H1 (cell line): ENCODE data around the gene PTTG1IP2. TPM values are rescaled to one million over a fixed set of nuclear protein-coding genes. Genes with fewer than 3 reads are reported as not detected.

Source experiments
- CTCF ChIA-PET: fragments of 300-600 bp; sonication (Branson Sonifier 250); formaldehyde crosslinking; loops from one replicate; lab custom pipeline; 2021; ENCODE audit not compliant: partially characterized antibody; lab: Charles Lee
- POLR2A ChIA-PET: fragments of 300-600 bp; sonication (Branson Sonifier 250); formaldehyde crosslinking; loops from one replicate; lab custom pipeline; 2021; ENCODE audit warnings: inconsistent platforms; ENCODE audit not compliant: partially characterized antibody; lab: Charles Lee
- DNase-seq, 2 experiments: peaks; one replicate each; pipeline versions ENCODE4 v3.0.0 to v3.0.0-alpha.2; 2010 to 2022; ENCODE audit warnings: low spot score in 2 of 2, low read depth in 1 of 2, mixed read lengths in 1 of 2
- FAIRE-seq: peaks from 2 replicates; lab custom pipeline; 2011; peaks lifted over from hg19 to GRCh38; lab: Jason Lieb, UNC
- H2AFZ ChIP-seq: 2 replicates; pipeline ENCODE4 v1.8.1; 2012; ENCODE audit warnings: low read length, inconsistent platforms
- H2AK5ac ChIP-seq: 2 replicates; pipeline ENCODE4 v1.6.1; 2013; ENCODE audit warnings: low read depth, low read length
- H2BK120ac ChIP-seq: replicated peaks from 2 replicates; pipeline ENCODE3; 2013; ENCODE audit warnings: low read depth, low read length, inconsistent platforms
- H2BK12ac ChIP-seq: 2 replicates; pipeline ENCODE4 v1.6.1; 2013; ENCODE audit warnings: low read depth, low read length
- H2BK15ac ChIP-seq: 2 replicates; pipeline ENCODE4 v1.6.1; 2013; ENCODE audit warnings: low read length
- H2BK20ac ChIP-seq: 2 replicates; pipeline ENCODE4 v1.6.1; 2013; ENCODE audit warnings: low read length
- H2BK5ac ChIP-seq: 2 replicates; pipeline ENCODE4 v1.6.1; 2013; ENCODE audit warnings: low read depth, low read length
- H3K14ac ChIP-seq: 2 replicates; pipeline ENCODE4 v1.6.1; 2013; ENCODE audit warnings: inconsistent platforms; ENCODE audit not compliant: insufficient read length
- H3K18ac ChIP-seq: 2 replicates; pipeline ENCODE4 v1.6.1; 2013; ENCODE audit warnings: low read length; ENCODE audit errors: extremely low read depth
- H3K23ac ChIP-seq: 2 replicates; pipeline ENCODE4 v1.6.1; 2013; ENCODE audit warnings: inconsistent platforms; ENCODE audit not compliant: insufficient read length
- H3K23me2 ChIP-seq: 2 replicates; pipeline ENCODE4 v1.6.1; 2013; ENCODE audit warnings: low read depth, low read length
- H3K27ac ChIP-seq: 2 replicates; pipeline ENCODE4 v1.6.1; 2011; ENCODE audit warnings: low read depth, low read length, inconsistent platforms
- H3K27me3 ChIP-seq, 4 experiments: replicated peaks in 1 of 4; 1 replicate in 1 of 4; 2 replicates in 3 of 4; pipeline versions ENCODE4 v1.6.1 to v1.8.1; 2011 to 2013; ENCODE audit warnings: low read length in 3 of 4, mild to moderate bottlenecking in 3 of 4, inconsistent platforms in 2 of 4, mixed read lengths in 2 of 4, moderate library complexity in 1 of 4; ENCODE audit not compliant: control insufficient read depth in 3 of 4, insufficient read depth in 3 of 4; ENCODE audit errors: extremely low read depth in 1 of 4
- H3K36me3 ChIP-seq, 4 experiments: 2 replicates each; pipeline versions ENCODE4 v1.6.1 to v1.8.1; 2011 to 2013; ENCODE audit warnings: mild to moderate bottlenecking in 4 of 4, low read length in 3 of 4, moderate library complexity in 2 of 4, control low read depth in 1 of 4, inconsistent platforms in 1 of 4; ENCODE audit not compliant: insufficient read depth in 4 of 4, control insufficient read depth in 2 of 4
- H3K4ac ChIP-seq: replicated peaks from 2 replicates; pipeline ENCODE3; 2013; ENCODE audit warnings: low read length, low read depth, mixed read lengths, inconsistent platforms; ENCODE audit not compliant: insufficient read length
- H3K4me1 ChIP-seq, 4 experiments: replicated peaks in 1 of 4; 1 replicate in 1 of 4; 2 replicates in 3 of 4; pipeline versions ENCODE4 v1.6.1 to v1.8.1; 2011 to 2013; ENCODE audit warnings: low read length in 3 of 4, inconsistent platforms in 2 of 4, mixed read lengths in 1 of 4; ENCODE audit not compliant: insufficient read depth in 4 of 4, control insufficient read depth in 3 of 4
- H3K4me2 ChIP-seq, 2 experiments: 2 replicates each; pipeline versions ENCODE4 v1.6.1 to v1.8.1; 2011 to 2013; ENCODE audit warnings: low read depth in 2 of 2, low read length in 2 of 2, control low read depth in 1 of 2, inconsistent platforms in 1 of 2, mild to moderate bottlenecking in 1 of 2; ENCODE audit not compliant: insufficient read depth in 1 of 2
- H3K4me3 ChIP-seq, 4 experiments: fragments of 200-600, 300-600 bp in 1 of 4; sonication (generic), shearing (Covaris generic), sonication (Bioruptor Twin) in 1 of 4; 2 replicates each; pipeline versions ENCODE4 v1.5.1 to v1.8.1; 2011 to 2016; ENCODE audit warnings: low read length in 4 of 4, low read depth in 3 of 4, control low read depth in 2 of 4, inconsistent platforms in 2 of 4, mild to moderate bottlenecking in 2 of 4, mixed read lengths in 1 of 4, moderate library complexity in 1 of 4; ENCODE audit not compliant: insufficient read depth in 2 of 4; ENCODE audit errors: extremely low read depth in 1 of 4
- H3K56ac ChIP-seq: replicated peaks from 2 replicates; pipeline ENCODE3; 2013; ENCODE audit warnings: low read depth, mild to moderate bottlenecking, mixed read lengths, low read length, inconsistent platforms; ENCODE audit not compliant: insufficient read length
- H3K79me1 ChIP-seq: 2 replicates; pipeline ENCODE4 v1.6.1; 2013; ENCODE audit warnings: low read depth, low read length, control low read depth
- H3K79me2 ChIP-seq, 2 experiments: 2 replicates each; pipeline versions ENCODE4 v1.6.1 to v1.8.1; 2012 to 2013; ENCODE audit warnings: low read length in 2 of 2, mild to moderate bottlenecking in 2 of 2, inconsistent platforms in 1 of 2; ENCODE audit not compliant: insufficient read depth in 2 of 2, control insufficient read depth in 1 of 2
- H3K9ac ChIP-seq, 4 experiments: replicated peaks in 1 of 4; 1 replicate in 1 of 4; 2 replicates in 3 of 4; pipeline versions ENCODE4 v1.6.1 to v1.8.1; 2011 to 2013; ENCODE audit warnings: low read depth in 3 of 4, low read length in 3 of 4, control low read depth in 2 of 4, mild to moderate bottlenecking in 2 of 4, moderate library complexity in 2 of 4, inconsistent platforms in 1 of 4; ENCODE audit errors: extremely low read depth in 1 of 4
- H3K9me3 ChIP-seq, 2 experiments: 2 replicates each; pipeline versions ENCODE4 v1.6.1 to v1.8.1; 2012 to 2013; ENCODE audit warnings: mild to moderate bottlenecking in 2 of 2, moderate library complexity in 2 of 2, control low read depth in 1 of 2, inconsistent platforms in 1 of 2, low read depth in 1 of 2, low read length in 1 of 2, mixed read lengths in 1 of 2; ENCODE audit not compliant: insufficient read depth in 2 of 2
- H4K20me1 ChIP-seq, 2 experiments: replicated peaks in 1 of 2; 2 replicates each; pipeline versions ENCODE3 to v1.8.1; 2011 to 2013; ENCODE audit warnings: inconsistent platforms in 2 of 2, low read length in 2 of 2, mild to moderate bottlenecking in 1 of 2; ENCODE audit not compliant: insufficient read depth in 2 of 2, control insufficient read depth in 1 of 2
- H4K5ac ChIP-seq: 2 replicates; pipeline ENCODE4 v1.6.1; 2013; ENCODE audit warnings: low read length, low read depth, mixed read lengths, inconsistent platforms; ENCODE audit not compliant: insufficient read length
- H4K8ac ChIP-seq: 2 replicates; pipeline ENCODE4 v1.8.0; 2013; ENCODE audit warnings: mild to moderate bottlenecking, moderate library complexity, low read length, inconsistent platforms; ENCODE audit not compliant: insufficient read depth; ENCODE audit errors: extremely low read depth
- H4K91ac ChIP-seq: replicated peaks from 2 replicates; pipeline ENCODE3; 2013; ENCODE audit warnings: low read length, mixed read lengths, inconsistent platforms; ENCODE audit not compliant: insufficient read length
- RNF2 ChIP-seq: fragments of 200-900, 300-1000 bp; sonication (generic); IDR thresholded peaks from 2 replicates; pipeline ENCODE4 v1.7.1; 2016; ENCODE audit warnings: borderline replicate concordance, low read depth, mild to moderate bottlenecking, antibody characterized with exemption, low read length; ENCODE audit not compliant: poor library complexity, severe bottlenecking; ENCODE audit errors: missing control alignments
- WGBS, 2 experiments: shearing (Covaris generic) in 1 of 2; methylation state at CpG; one replicate each; pipeline versions ENCODE4 v1.1.6 to v1.1.7; 2013 to 2015; ENCODE audit warnings: low lambda C conversion rate in 2 of 2, mixed read lengths in 2 of 2, inconsistent platforms in 1 of 2, low coverage in 1 of 2, missing lambda C conversion rate in 1 of 2; ENCODE audit not compliant: insufficient replicate concordance in 2 of 2, insufficient coverage in 1 of 2, insufficient read length in 1 of 2; ENCODE audit errors: extremely low coverage in 1 of 2, missing lambda C conversion rate in 1 of 2; 5-methylcytosine and 5-hydroxymethylcytosine counted together
- polyA plus RNA-seq, 7 experiments: library from polyadenylated mRNA; depleted of rRNA in 3 of 7; stranded (reverse) in 5 of 7; unstranded in 2 of 7; fragments of >200 nt in 5 of 7; fragments of 200-250 nt in 2 of 7; gene quantifications; 1 replicate in 5 of 7; 2 replicates in 1 of 7; 4 replicates in 1 of 7; pipeline versions ENCODE4 v1.2.1 to v1.2.3, GENCODE V29; 2011 to 2013; ENCODE audit warnings: missing spikeins in 2 of 7, mixed read lengths in 2 of 7
- total RNA-seq: library from RNA; stranded (reverse); fragmentation: NEBNext Ultra II Directional; extraction: Animal tissue kit (Norgen Biotek cat#: 25700); gene quantifications from 2 replicates; pipeline ENCODE4 v1.2.1, GENCODE V29; 2021
- TF ChIP-seq, protein P1 (sequence below): IDR thresholded peaks from 2 replicates; pipeline ENCODE4 v1.6.1; 2011; ENCODE audit warnings: low read length, improper control_type of control experiment

Gene PTTG1IP2
- total and polyA plus RNA-seq, 2 of the 8 experiments (the other 6 are each of a cell fraction or from before 2014, with no cell fraction given) = not detected

DNA sequence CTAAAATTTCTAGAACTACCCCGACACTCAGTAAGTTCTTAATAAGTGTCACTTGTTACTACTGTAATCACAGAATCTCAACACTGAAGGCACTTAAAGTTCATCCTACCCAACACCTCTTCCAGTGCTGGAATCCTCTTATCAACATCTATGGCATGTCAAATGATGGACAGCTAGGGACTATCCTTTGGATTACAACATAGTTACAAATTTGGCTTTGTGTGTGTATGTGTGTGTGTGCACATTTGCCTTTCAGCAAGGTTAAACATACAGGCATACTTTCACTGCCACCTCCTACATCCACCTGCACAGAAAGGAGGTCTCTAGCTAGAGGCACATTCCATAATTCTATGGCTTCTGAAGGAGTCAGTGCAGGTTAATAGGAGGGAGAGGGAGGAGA lies 25.8 kb downstream of the PTTG1IP2 start:
- Histone ChIP-seq H3K23ac (no peak overlapping the region), H3K36me3 (no peaks in the 10 kb centered on the region), H3K79me1 (no peaks in the 10 kb centered on the region), H3K27ac (no peak overlapping the region), H3K4me2 (no peak overlapping the region), H3K9ac (no peak overlapping the region), H3K56ac (no peak overlapping the region), H3K4me1 (no peaks in the 10 kb centered on the region), H2BK15ac (no peak overlapping the region), H3K27me3 (no peaks in the 10 kb centered on the region), H2BK120ac (no peak overlapping the region), H3K23me2 (no peaks in the 10 kb centered on the region), H3K4me3 (no peak overlapping the region), H2BK12ac (no peak overlapping the region), H4K5ac (no peak overlapping the region), H3K4ac (no peak overlapping the region), H3K9me3 (no peaks in the 10 kb centered on the region), H2BK20ac (no peak overlapping the region), H4K8ac (no peak overlapping the region), H4K20me1 (no peaks in the 10 kb centered on the region), H2BK5ac (no peak overlapping the region), H2AFZ (no peak overlapping the region), H3K18ac (no peak overlapping the region), H3K14ac (no peak overlapping the region), H3K79me2 (no peaks in the 10 kb centered on the region), H4K91ac (no peak overlapping the region), H2AK5ac (no peak overlapping the region)
- WGBS, 2 experiments = 94% methylated on average over 1 of the region's 1 CpG; no CpG with 5 or more reads in 1 of the 2 experiments
- FAIRE-seq (no peak), DNase-seq (no peak)
- POLR2A ChIA-PET = no interaction called here
- TF ChIP-seq RNF2 = no peak
- TF ChIP-seq, protein P1, sequence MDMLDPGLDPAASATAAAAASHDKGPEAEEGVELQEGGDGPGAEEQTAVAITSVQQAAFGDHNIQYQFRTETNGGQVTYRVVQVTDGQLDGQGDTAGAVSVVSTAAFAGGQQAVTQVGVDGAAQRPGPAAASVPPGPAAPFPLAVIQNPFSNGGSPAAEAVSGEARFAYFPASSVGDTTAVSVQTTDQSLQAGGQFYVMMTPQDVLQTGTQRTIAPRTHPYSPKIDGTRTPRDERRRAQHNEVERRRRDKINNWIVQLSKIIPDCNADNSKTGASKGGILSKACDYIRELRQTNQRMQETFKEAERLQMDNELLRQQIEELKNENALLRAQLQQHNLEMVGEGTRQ = no peak
- CTCF ChIA-PET = interaction anchor here (1.1 kb wide), 2 partner anchors 40 to 43 kb away, joined by 3 read pairs; no protein-coding TSS in a partner anchor
